Colonic mucosa (tissue), 4 donors: ENCODE results near the gene CHST6. TPM values are rescaled to one million over a fixed set of nuclear protein-coding genes. Genes with fewer than 3 reads are reported as not detected.
A peak's percentile ranks its signal among the peaks of the same experiment; 100 is the strongest.
"Not testable (repeated sequence)": the region's sequence is repeated elsewhere in the genome, so short reads cannot be mapped to it uniquely, and the experiment has no call there.

Experiments
- DNase-seq: peaks from one replicate; pipeline ENCODE4 v3.0.0-alpha.2; 2020
- H3K27ac ChIP-seq: fragments of 200-600 bp; one replicate; pipeline ENCODE4 v1.8.0; 2021
- H3K27me3 ChIP-seq: fragments of 200-600 bp; one replicate; pipeline ENCODE4 v1.8.0; 2021
- H3K36me3 ChIP-seq: fragments of 200-600 bp; one replicate; pipeline ENCODE4 v1.8.0; 2021
- H3K4me1 ChIP-seq: fragments of 200-600 bp; one replicate; pipeline ENCODE4 v1.8.0; 2021; ENCODE audit warnings: mild to moderate bottlenecking
- H3K4me3 ChIP-seq: fragments of 200-600 bp; one replicate; pipeline ENCODE4 v1.8.0; 2021
- H3K9ac ChIP-seq, 2 donors: one replicate each; pipeline ENCODE4 v1.7.0; 2013; ENCODE audit warnings: control low read depth in 2 of 2, low read depth in 2 of 2, low read length in 2 of 2
- H3K9me3 ChIP-seq: fragments of 200-600 bp; one replicate; pipeline ENCODE4 v1.8.0; 2021
- CTCF ChIP-seq: fragments of 200-600 bp; IDR thresholded peaks from one replicate; pipeline ENCODE4 v1.8.0; 2022; ENCODE audit warnings: antibody characterized with exemption, mild to moderate bottlenecking
- intact Hi-C: fragments of 100-400 bp; cut with DNase I; formaldehyde crosslinking; loops from one replicate; pipeline ENCODE4 v1.14.1; 2022
- total RNA-seq, 2 donors: library from RNA; stranded (reverse); fragmentation: NEBNext Ultra II Directional in 1 of 2; extraction: Animal tissue kit (Norgen Biotek cat#: 25700) in 1 of 2; gene quantifications; one replicate each; pipeline ENCODE4 v1.2.1, GENCODE V29; 2021
- donor health status: healthy.
- donor health status: DM: no; HTN: no; CAD: no.
- donor health status: DM: no; HTN: no; CAD: no.

CHST6 gene
- total RNA-seq, 2 donors from 2014 or later: 2.7 to 5.6 TPM

GRCh38 chr16:75445298-75445697 is 49.9 kb downstream of the CHST6 start:
- no peaks in the 10 kb centered on the region for H3K9me3 ChIP-seq
- no peaks in the 10 kb centered on the region for H3K27me3 ChIP-seq
- no peak overlapping the region for H3K27ac ChIP-seq
- no peaks in the 10 kb centered on the region for H3K36me3 ChIP-seq
- TF ChIP-seq CTCF: no peak
- no peak for DNase-seq
- intact Hi-C loops: no loop called here
- H3K9ac ChIP-seq: no peak overlapping the region
- H3K4me1 ChIP-seq: no peaks in the 10 kb centered on the region
- H3K4me3 ChIP-seq: no peak overlapping the region

DNA sequence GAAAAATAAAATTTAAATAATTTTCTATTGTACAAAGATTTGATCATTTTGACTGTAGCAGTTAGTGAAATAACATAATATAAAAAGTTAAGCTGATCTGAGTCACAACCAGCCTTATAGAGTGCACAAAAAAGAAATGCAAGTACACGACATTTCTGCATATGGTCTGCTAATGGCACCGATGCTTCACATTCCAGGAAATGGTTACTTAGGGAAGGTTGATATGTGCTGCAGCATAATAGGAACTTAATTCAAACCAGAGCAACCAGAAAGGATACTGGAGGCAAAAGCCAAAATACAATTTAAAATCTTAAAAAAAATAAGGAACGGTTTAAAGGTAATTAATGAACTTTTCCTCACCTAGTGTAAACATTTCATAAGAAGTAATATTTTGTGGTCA is 51.9 kb downstream of the CHST6 start:
- Histone ChIP-seq H3K9ac (no peak overlapping the region), H3K27me3 (no peaks in the 10 kb centered on the region), H3K4me3 (no peak overlapping the region), H3K36me3 (no peaks in the 10 kb centered on the region), H3K9me3 (no peaks in the 10 kb centered on the region), H3K27ac (no peak overlapping the region), H3K4me1 (no peaks in the 10 kb centered on the region)
- DNase-seq: no peak
- intact Hi-C loops: no loop called here
- no peak for TF ChIP-seq CTCF

- Histone ChIP-seq H3K9ac (peak overlapping the region; percentile 12 to 94), H3K4me1 (no peaks in the 10 kb centered on the region), H3K27me3 (no peaks in the 10 kb centered on the region), H3K4me3 (peak overlapping the region; percentile 79), H3K9me3 (no peaks in the 10 kb centered on the region), H3K27ac (peak overlapping the region; percentile 85), H3K36me3 (no peaks in the 10 kb centered on the region)
- peak; percentile 84 for DNase-seq
- intact Hi-C loops: no loop called here
- TF ChIP-seq CTCF: no peak
Observed at GRCh38 chr16:75433732-75434413, 61.4 kb downstream of the CHST6 start.

DNA sequence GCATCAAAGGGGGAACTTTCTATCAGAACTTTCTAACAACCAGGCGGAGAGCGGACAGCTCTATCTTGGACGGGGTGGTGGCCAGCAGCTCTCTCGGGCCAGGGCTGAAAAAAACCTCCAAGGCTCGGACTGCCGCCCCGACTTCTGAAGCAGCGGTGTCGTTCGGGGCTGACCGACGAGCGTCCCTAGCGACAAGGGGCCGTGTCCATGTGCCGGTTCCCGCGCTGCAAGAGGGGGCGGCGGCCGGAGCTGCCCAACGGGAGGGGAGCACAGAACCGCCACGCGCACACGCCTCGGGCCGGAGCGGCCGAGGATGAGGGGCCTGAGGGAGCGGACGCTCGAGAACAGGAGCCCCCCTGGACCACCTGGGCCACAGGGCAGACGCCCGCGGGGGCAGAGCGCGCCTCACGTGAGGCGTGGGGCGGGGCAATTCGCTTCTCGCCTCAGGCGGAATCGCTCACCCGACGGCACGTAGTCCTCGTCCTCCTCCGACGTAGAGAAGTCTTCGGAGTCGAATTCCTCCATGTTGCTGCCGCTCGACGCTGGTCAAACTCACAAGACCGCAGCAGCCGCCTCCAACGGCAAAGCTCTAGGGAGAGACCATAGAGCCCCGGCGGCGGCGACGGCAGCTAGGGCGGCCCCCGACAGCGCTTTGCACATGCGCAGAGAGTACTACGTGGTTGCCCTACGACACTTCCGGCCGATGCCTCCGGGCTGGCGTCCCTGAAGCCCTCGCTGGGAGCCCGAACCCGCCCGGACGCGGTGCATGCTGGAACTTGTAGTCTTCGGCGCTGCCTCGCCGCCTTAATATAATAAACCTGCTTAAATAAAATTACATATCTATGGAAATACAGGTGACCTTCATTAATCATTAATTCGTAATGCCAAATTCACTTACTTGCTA is 62.2 kb downstream of the CHST6 start, which contains the start of gene CFDP1:
Gene CFDP1 (minus strand): TSS at position 676 of the 904 bp plus-strand sequence. CDS start 151 bp downstream, at position 525.
- Histone ChIP-seq H3K36me3 (no peaks in the 10 kb centered on the region), H3K9ac (peak within 1 kb of the TSS; percentile 85 to 94), H3K27me3 (no peaks in the 10 kb centered on the region), H3K27ac (peak within 1 kb of the TSS; percentile 85), H3K9me3 (no peaks in the 10 kb centered on the region), H3K4me3 (peak within 1 kb of the TSS; percentile 79), H3K4me1 (no peaks in the 10 kb centered on the region)
- peak; percentile 96 for DNase-seq
- no peak for TF ChIP-seq CTCF
- intact Hi-C loops: no loop called here

- no peak overlapping the region for H3K9ac ChIP-seq
- no peak for TF ChIP-seq CTCF
- H3K27ac ChIP-seq: no peak overlapping the region
- no peaks in the 10 kb centered on the region for H3K27me3 ChIP-seq
- no peaks in the 10 kb centered on the region for H3K4me1 ChIP-seq
- DNase-seq: no peak
- intact Hi-C loops: no loop called here
- no peak overlapping the region for H3K4me3 ChIP-seq
- no peaks in the 10 kb centered on the region for H3K9me3 ChIP-seq
- no peaks in the 10 kb centered on the region for H3K36me3 ChIP-seq
Observed at GRCh38 chr16:75429621-75430403, 65.4 kb downstream of the CHST6 start.

DNA sequence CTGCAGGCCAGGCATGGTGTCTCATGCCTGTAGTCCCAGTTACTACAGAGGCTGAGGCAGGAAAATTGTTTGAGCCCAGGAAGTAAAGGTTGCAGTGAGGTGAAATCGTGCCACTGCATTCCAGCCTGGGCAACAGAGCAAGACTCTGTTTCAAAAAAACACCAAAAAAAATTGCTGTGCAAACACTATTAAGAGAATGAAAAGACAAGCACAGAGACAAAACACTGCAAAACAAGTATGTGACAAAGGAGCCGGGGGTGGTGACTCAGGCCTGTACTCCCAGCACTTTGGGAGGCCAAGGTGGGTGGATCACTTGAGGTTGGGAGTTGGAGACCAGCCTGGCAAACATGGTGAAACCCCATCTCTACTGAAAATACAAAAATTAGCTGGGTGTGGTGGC is 68.7 kb downstream of the CHST6 start:
- H3K4me1 ChIP-seq, H3K27ac ChIP-seq, H3K9ac ChIP-seq, H3K9me3 ChIP-seq, intact Hi-C loops, H3K27me3 ChIP-seq, H3K36me3 ChIP-seq, H3K4me3 ChIP-seq, DNase-seq: not testable (repeated sequence)

DNA sequence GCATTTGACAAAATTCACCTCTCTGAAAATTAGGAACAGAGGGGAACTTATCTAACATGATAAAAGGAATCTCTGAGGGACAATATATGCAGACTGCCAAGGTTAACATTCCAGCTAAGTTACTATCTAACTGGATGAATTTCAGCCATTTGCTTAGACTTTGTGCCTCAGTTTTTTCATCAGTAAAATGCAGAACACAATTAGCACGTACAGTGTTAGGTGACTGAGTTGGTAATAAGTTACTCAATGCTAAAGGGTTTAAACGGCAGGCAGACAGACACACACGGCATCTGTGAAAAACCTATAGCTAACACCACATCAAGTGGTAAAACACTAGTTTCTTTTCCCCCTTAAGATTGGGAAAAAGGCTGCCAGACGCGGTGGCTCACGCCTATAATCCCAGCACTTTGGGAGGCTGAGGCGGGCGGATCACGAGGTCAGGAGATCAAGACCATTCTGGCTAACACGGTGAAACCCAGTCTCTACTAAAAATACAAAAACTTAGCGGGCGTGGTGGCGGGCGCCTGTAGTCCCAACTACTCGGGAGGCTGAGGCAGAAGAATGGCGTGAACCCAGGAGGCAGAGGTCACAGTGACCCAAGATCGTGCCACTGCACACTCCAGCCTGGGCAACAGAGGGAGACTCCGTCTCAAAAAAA is 71.0 kb downstream of the CHST6 start:
- intact Hi-C loops, H3K36me3 ChIP-seq, H3K9ac ChIP-seq, H3K4me1 ChIP-seq, H3K4me3 ChIP-seq, DNase-seq, H3K9me3 ChIP-seq, H3K27ac ChIP-seq, H3K27me3 ChIP-seq: not testable (repeated sequence)
